Lower leg skin (tissue), 4 donors: ENCODE results near the gene A1CF. TPM values are rescaled to one million over a fixed set of nuclear protein-coding genes. Genes with fewer than 3 reads are reported as not detected.
"Not testable (repeated sequence)": the region's sequence is repeated elsewhere in the genome, so short reads cannot be mapped to it uniquely, and the experiment has no call there.

Experiments
- DNase-seq, 2 donors: peaks; one replicate each; pipeline ENCODE4 v3.0.0-alpha.2; 2019; ENCODE audit warnings: low spot score in 2 of 2
- H3K4me3 ChIP-seq: fragments of 200-600 bp; sonication (generic); 2 replicates; pipeline ENCODE4 v1.5.1; 2017; ENCODE audit warnings: mild to moderate bottlenecking, low read depth; ENCODE audit not compliant: poor library complexity, severe bottlenecking
- POLR2A ChIP-seq, 2 donors: fragments of 450-650 bp; IDR thresholded peaks; one replicate each; pipeline ENCODE4 v1.6.1; 2016 to 2017; ENCODE audit warnings: antibody characterized with exemption in 2 of 2, mild to moderate bottlenecking in 1 of 2, moderate library complexity in 1 of 2
- WGBS, 2 donors: methylation state at CpG; one replicate each; pipeline ENCODE4 v1.1.5; 2018; 5-methylcytosine and 5-hydroxymethylcytosine counted together
- intact Hi-C: fragments of 100-400 bp; cut with DNase I; formaldehyde crosslinking; loops from one replicate; pipeline ENCODE4 v1.15.0; 2023; ENCODE audit warnings: low total_unique reads
- total RNA-seq, 4 donors: library from RNA; depleted of rRNA; stranded (reverse); fragments of >200 nt; gene quantifications; one replicate each; pipeline ENCODE4 v1.1.0, GENCODE V29; 2016
- TF ChIP-seq, protein P1 (sequence below), 3 donors: fragments of 450-650 bp; IDR thresholded peaks; one replicate each; pipeline ENCODE4 v1.5.1; 2016; ENCODE audit warnings: antibody characterized with exemption in 3 of 3, mild to moderate bottlenecking in 3 of 3, moderate library complexity in 2 of 3

Gene A1CF, protein sequence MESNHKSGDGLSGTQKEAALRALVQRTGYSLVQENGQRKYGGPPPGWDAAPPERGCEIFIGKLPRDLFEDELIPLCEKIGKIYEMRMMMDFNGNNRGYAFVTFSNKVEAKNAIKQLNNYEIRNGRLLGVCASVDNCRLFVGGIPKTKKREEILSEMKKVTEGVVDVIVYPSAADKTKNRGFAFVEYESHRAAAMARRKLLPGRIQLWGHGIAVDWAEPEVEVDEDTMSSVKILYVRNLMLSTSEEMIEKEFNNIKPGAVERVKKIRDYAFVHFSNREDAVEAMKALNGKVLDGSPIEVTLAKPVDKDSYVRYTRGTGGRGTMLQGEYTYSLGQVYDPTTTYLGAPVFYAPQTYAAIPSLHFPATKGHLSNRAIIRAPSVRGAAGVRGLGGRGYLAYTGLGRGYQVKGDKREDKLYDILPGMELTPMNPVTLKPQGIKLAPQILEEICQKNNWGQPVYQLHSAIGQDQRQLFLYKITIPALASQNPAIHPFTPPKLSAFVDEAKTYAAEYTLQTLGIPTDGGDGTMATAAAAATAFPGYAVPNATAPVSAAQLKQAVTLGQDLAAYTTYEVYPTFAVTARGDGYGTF
- total RNA-seq, result not detected

DNA sequence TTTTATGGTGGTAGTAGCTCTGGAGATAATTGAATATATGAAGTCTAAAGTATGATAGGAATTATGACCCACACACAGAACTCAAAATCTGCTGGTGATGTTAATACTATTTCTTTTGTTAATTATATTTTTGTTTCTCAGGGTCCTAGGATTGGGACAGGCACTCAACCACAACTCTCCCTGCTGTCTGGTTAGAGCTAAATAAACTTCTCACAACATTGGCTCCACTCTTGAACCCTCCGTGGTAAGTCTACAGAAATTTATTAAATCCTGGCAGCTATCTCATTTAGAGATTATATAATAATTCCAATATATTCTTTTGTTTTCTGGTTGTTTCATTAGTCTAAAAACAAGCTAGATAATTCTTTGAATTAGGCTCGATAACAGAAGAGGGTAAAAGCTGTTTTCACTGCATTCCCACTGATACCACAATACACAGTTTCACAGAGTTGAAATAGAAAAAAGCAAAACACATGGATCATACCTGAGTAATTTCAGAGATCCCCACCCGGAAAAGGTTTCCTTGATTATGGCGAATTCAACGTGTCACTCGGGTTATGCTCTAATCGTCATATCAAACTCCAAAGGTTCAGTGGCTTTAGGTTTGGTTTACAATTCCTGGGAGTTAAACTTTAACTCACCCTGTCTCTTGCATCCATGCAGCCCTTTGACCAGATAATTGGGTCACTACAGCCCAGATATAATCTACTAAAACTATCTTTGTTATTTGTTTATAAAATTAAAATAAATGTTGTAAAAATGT lies at the start of gene A1CF:
A1CF (minus strand) TSS at position 531 of the 763 bp plus-strand sequence. CDS start 25,687 bp downstream, outside the sequence.
- intact Hi-C loops, result no loop called here
- whole genome bisulfite sequencing, 2 donors, result 69 to 86% methylated on average over 7 of the region's 7 CpGs
- no peak for TF ChIP-seq POLR2A (IDR thresholded peaks at IDR 0.05)
- TF ChIP-seq, protein P1, sequence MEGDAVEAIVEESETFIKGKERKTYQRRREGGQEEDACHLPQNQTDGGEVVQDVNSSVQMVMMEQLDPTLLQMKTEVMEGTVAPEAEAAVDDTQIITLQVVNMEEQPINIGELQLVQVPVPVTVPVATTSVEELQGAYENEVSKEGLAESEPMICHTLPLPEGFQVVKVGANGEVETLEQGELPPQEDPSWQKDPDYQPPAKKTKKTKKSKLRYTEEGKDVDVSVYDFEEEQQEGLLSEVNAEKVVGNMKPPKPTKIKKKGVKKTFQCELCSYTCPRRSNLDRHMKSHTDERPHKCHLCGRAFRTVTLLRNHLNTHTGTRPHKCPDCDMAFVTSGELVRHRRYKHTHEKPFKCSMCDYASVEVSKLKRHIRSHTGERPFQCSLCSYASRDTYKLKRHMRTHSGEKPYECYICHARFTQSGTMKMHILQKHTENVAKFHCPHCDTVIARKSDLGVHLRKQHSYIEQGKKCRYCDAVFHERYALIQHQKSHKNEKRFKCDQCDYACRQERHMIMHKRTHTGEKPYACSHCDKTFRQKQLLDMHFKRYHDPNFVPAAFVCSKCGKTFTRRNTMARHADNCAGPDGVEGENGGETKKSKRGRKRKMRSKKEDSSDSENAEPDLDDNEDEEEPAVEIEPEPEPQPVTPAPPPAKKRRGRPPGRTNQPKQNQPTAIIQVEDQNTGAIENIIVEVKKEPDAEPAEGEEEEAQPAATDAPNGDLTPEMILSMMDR (IDR thresholded peaks at IDR 0.05), result no peak
- no peak for DNase-seq
- no peak within 1 kb of the TSS for H3K4me3 ChIP-seq

DNA sequence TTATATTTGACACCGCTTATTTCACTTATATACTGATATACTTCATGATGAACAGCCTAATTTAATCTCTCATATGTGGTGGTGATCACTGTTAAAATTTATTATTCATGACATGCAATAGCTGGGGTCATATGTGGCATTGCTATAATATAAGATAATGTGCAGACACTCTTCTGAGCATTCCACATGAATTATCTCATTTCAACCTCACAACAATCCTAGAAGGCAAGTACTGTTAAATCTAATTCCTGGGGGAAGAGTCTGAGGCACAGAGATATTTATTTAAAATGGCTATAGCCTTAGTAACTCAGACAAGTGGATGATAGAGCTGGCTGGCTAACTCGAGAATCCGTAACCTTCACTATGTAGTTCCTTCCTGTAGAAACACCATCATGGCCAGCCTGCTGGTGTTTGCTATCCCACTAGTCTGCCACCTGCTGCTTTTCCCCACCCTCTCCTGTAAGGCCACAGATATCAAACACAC lies 46.6 kb upstream of the A1CF start:
- no peak for DNase-seq
- 76 to 80% methylated on average over 3 of the region's 3 CpGs for WGBS, 2 donors
- TF ChIP-seq, protein P1 (IDR thresholded peaks at IDR 0.05), result no peak
- no peak for TF ChIP-seq POLR2A (IDR thresholded peaks at IDR 0.05)
- intact Hi-C loops, result no loop called here
- no peak overlapping the region for H3K4me3 ChIP-seq

DNA sequence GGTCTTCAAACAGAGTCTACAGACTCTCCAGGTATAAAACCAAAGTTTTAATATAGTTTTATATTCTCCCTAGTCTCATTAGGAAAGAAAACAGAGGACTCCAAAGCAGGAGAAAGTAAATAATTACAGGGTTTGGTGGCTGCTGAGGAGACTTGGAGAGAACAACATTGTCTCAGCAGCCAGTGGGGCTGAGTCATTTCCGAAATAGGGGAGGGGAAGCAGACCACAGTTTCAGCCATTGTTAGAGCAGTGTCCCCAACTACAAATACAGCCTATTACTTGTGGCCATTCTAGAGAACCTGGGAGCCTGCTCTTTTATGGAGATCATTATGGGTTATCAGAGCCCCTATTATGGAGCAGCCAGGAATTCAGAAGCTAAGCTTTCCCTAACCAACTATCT lies 44.2 kb upstream of the A1CF start:
- no peak for DNase-seq
- no peak overlapping the region for H3K4me3 ChIP-seq
- WGBS, 2 donors, result 65 to 76% methylated on average over 1 of the region's 1 CpG
- intact Hi-C loops, result no loop called here
- TF ChIP-seq POLR2A (IDR thresholded peaks at IDR 0.05), result no peak
- TF ChIP-seq, protein P1 (IDR thresholded peaks at IDR 0.05), result no peak

DNA sequence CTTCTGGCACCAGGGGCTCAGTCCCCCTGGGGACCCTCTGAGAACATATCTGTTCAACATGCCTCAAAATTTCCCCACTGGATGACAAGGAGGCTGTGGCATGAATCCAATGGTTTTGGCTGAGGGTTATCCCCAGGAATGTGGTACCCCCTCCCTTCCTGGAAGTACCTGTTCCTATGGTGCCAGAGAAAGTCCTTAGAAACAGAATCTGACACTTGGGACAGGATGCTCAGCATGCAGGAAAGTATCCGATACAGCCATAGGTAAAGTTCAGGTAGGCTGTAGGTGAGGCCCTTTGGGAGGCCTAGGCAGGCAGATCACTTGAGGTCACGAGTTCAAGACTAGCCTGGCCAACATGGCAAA lies 42.7 kb upstream of the A1CF start:
- no peak overlapping the region for H3K4me3 ChIP-seq
- no peak for DNase-seq
- intact Hi-C loops, result no loop called here
- 59 to 75% methylated on average over 1 of the region's 2 CpGs for WGBS, 2 donors
- no peak for TF ChIP-seq POLR2A (IDR thresholded peaks at IDR 0.05)
- TF ChIP-seq, protein P1 (IDR thresholded peaks at IDR 0.05), result no peak

DNA sequence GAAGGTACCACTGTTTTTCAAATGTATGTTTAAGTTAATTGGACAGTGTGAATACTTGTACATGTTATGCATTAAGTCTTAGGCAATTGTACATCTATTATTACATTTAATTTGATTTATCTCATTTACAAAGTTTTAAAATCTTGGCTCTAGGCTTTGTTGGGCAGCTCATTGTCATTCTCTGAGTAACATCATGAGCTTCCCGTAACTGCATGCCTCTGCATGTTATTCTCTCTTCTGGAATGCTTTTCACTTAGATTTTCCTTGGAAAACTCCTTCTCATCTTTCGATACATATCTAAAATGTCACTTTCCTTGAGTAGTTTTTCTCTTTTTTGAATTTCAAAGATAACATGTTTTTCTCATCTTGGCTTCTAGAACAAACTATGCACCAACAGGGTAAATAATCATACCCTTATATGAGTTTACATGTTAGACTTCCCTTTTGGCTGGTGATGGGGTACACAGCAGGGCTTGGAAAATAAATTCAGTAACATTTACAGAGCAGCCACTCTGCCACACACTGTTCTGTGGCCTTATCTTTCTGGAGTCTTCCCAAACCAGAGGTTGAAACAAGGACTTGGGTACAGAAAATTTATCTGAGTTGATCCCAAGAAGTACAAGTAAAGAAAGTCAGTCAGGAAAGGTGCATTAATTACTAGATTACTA lies 42.2 kb upstream of the A1CF start:
- no peak for DNase-seq
- WGBS, 2 donors, result 35 to 50% methylated on average over 2 of the region's 2 CpGs

DNA sequence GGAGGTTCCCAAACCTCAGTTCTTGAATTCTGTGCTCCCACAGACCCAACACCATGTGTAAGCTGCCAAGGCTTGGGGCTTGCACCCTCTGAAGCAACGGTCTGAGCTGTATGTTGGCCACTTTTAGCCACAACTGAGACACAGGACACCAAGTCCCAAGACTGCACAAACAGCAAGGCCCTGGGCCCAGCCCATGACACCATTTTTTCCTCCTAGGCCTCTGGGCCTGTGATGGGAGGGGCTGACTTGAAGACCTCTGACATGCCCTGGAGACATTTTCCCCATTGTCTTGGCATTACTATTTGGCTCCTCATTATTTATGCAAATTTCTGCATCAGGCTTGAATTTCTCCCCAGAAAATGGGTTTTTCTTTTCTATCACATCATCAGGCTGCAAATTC lies 38.0 kb upstream of the A1CF start:
- 20 to 46% methylated on average over 1 of the region's 1 CpG for WGBS, 2 donors
- H3K4me3 ChIP-seq, intact Hi-C loops, DNase-seq: not testable (repeated sequence)

More for the DNA sequence above, 42.2 kb upstream of the A1CF start:
- no peak overlapping the region for H3K4me3 ChIP-seq
- intact Hi-C loops, result no loop called here
- no peak for TF ChIP-seq POLR2A (IDR thresholded peaks at IDR 0.05)
- TF ChIP-seq, protein P1 (IDR thresholded peaks at IDR 0.05), result no peak
